Fibroblast of lung (primary cell): ENCODE measurements around the gene C1orf52. TPM values are rescaled to one million over a fixed set of nuclear protein-coding genes. Genes with fewer than 3 reads are reported as not detected.

Source experiments
- DNase-seq, 2 donors: peaks; one replicate each; pipeline versions ENCODE4 v3.0.0 to v3.0.0-alpha.2; 2010; ENCODE audit warnings: low read depth in 2 of 2
- H2AFZ ChIP-seq: 2 replicates; pipeline ENCODE4 v1.5.1; 2012; ENCODE audit warnings: low read length, control low read depth, inconsistent platforms
- H3K27ac ChIP-seq: 2 replicates; pipeline ENCODE4 v1.5.1; 2011; ENCODE audit warnings: low read length, control low read depth; ENCODE audit not compliant: insufficient read depth
- H3K27me3 ChIP-seq: 2 replicates; pipeline ENCODE4 v1.5.1; 2011; ENCODE audit warnings: mild to moderate bottlenecking, low read length; ENCODE audit not compliant: control insufficient read depth, insufficient read depth
- H3K36me3 ChIP-seq: 2 replicates; pipeline ENCODE4 v1.5.1; 2011; ENCODE audit warnings: low read length; ENCODE audit not compliant: control insufficient read depth, insufficient read depth
- H3K4me1 ChIP-seq: 2 replicates; pipeline ENCODE4 v1.5.1; 2011; ENCODE audit warnings: low read length; ENCODE audit not compliant: control insufficient read depth, insufficient read depth; ENCODE audit errors: extremely low read depth
- H3K4me2 ChIP-seq: 2 replicates; pipeline ENCODE4 v1.5.1; 2011; ENCODE audit warnings: low read length, control low read depth; ENCODE audit not compliant: insufficient read depth; ENCODE audit errors: extremely low read depth
- H3K4me3 ChIP-seq, 4 experiments: fragments of 200-600 bp in 1 of 4; sonication (generic) in 1 of 4; replicated peaks in 1 of 4; 2 replicates each; pipeline ENCODE4 v1.5.1; 2011 to 2016; ENCODE audit warnings: low read length in 4 of 4, low read depth in 3 of 4, mild to moderate bottlenecking in 3 of 4, control low read depth in 2 of 4, inconsistent platforms in 1 of 4, mixed read lengths in 1 of 4; ENCODE audit not compliant: insufficient read depth in 1 of 4; ENCODE audit errors: control extremely low read depth in 1 of 4
- H3K79me2 ChIP-seq: 2 replicates; pipeline ENCODE4 v1.5.1; 2012; ENCODE audit warnings: mild to moderate bottlenecking, low read length, inconsistent platforms; ENCODE audit not compliant: control insufficient read depth, insufficient read depth
- H3K9ac ChIP-seq: 2 replicates; pipeline ENCODE4 v1.5.1; 2011; ENCODE audit warnings: mild to moderate bottlenecking, low read length, control low read depth; ENCODE audit not compliant: insufficient read depth
- H3K9me3 ChIP-seq: 2 replicates; pipeline ENCODE4 v1.5.1; 2012; ENCODE audit warnings: low read depth, low read length; ENCODE audit not compliant: control insufficient read depth, insufficient read depth
- H4K20me1 ChIP-seq: 2 replicates; pipeline ENCODE4 v1.5.1; 2011; ENCODE audit warnings: low read length; ENCODE audit not compliant: control insufficient read depth, insufficient read depth; ENCODE audit errors: extremely low read depth
- CTCF ChIP-seq, 2 donors: IDR thresholded peaks in 1 of 2; conservative IDR thresholded peaks in 1 of 2; 1 replicate in 1 of 2; 2 replicates in 1 of 2; pipeline ENCODE4 v1.5.1; 2011 to 2012; ENCODE audit warnings: low read length in 2 of 2, control low read depth in 1 of 2, inconsistent platforms in 1 of 2, low read depth in 1 of 2, mild to moderate bottlenecking in 1 of 2
- EZH2 ChIP-seq: IDR thresholded peaks from 2 replicates; pipeline ENCODE4 v1.5.1; 2012; ENCODE audit warnings: low read length, control low read depth, mild to moderate bottlenecking; ENCODE audit errors: missing control alignments
- polyA plus RNA-seq, 2 donors: library from polyadenylated mRNA; depleted of rRNA in 1 of 2; stranded (reverse) in 1 of 2; unstranded in 1 of 2; fragments of >200 nt; gene quantifications; 2 replicates each; pipeline ENCODE4 v1.2.1, GENCODE V29; 2011 to 2012; ENCODE audit warnings: missing spikeins in 1 of 2
- total RNA-seq: library from RNA; depleted of rRNA; stranded (reverse); fragments of >200 nt; gene quantifications from 2 replicates; pipeline ENCODE4 v1.2.1, GENCODE V29; 2014

The C1orf52 gene
- total and polyA plus RNA-seq, 2 donors (not counting 1 experiment from before 2014, with no cell fraction given): 11.4 to 24.7 TPM

- H3K79me2 ChIP-seq: no peaks in the 10 kb centered on the region
- H3K27ac ChIP-seq: no peak overlapping the region
- H4K20me1 ChIP-seq: no peaks in the 10 kb centered on the region
- H3K4me1 ChIP-seq: no peaks in the 10 kb centered on the region
- DNase-seq: no peak
- H3K9ac ChIP-seq: no peak overlapping the region
- TF ChIP-seq CTCF (conservative IDR thresholded peaks at IDR 0.05 in 1 of 2, IDR thresholded peaks at IDR 0.05 in 1 of 2; ENCODE audit: low read depth in 1 of 2, low read length in 2 of 2): no peak
- TF ChIP-seq EZH2: no peak
- no peak overlapping the region for H2AFZ ChIP-seq
- no peaks in the 10 kb centered on the region for H3K9me3 ChIP-seq
- H3K36me3 ChIP-seq: no peaks in the 10 kb centered on the region
- H3K27me3 ChIP-seq: no peaks in the 10 kb centered on the region
- no peak overlapping the region for H3K4me2 ChIP-seq
- H3K4me3 ChIP-seq: no peak overlapping the region
Observed at GRCh38 chr1:85228972-85229371, 30.5 kb downstream of the C1orf52 start.

- TF ChIP-seq CTCF (conservative IDR thresholded peaks at IDR 0.05 in 1 of 2, IDR thresholded peaks at IDR 0.05 in 1 of 2; ENCODE audit: low read depth in 1 of 2, low read length in 2 of 2): no peak
- TF ChIP-seq EZH2: no peak
- H2AFZ ChIP-seq: no peak overlapping the region
- H3K9me3 ChIP-seq: no peaks in the 10 kb centered on the region
- no peak overlapping the region for H3K9ac ChIP-seq
- no peaks in the 10 kb centered on the region for H3K4me1 ChIP-seq
- no peak overlapping the region for H3K4me2 ChIP-seq
- H3K36me3 ChIP-seq: no peaks in the 10 kb centered on the region
- H3K79me2 ChIP-seq: no peaks in the 10 kb centered on the region
- H3K27me3 ChIP-seq: no peaks in the 10 kb centered on the region
- H3K27ac ChIP-seq: no peak overlapping the region
- no peak overlapping the region for H3K4me3 ChIP-seq
- no peaks in the 10 kb centered on the region for H4K20me1 ChIP-seq
- peak in 1 of 2 donors; percentile 50 for DNase-seq
Observed at GRCh38 chr1:85225624-85226380, 33.7 kb downstream of the C1orf52 start.

GRCh38 chr1:85224734-85225623 is 34.5 kb downstream of the C1orf52 start:
- TF ChIP-seq EZH2 (no peak), CTCF (conservative IDR thresholded peaks at IDR 0.05 in 1 of 2, IDR thresholded peaks at IDR 0.05 in 1 of 2; ENCODE audit: low read depth in 1 of 2, low read length in 2 of 2) (no peak)
- no peak overlapping the region for H3K27ac ChIP-seq
- no peaks in the 10 kb centered on the region for H3K36me3 ChIP-seq
- no peaks in the 10 kb centered on the region for H3K9me3 ChIP-seq
- H3K79me2 ChIP-seq: no peaks in the 10 kb centered on the region
- H4K20me1 ChIP-seq: no peaks in the 10 kb centered on the region
- no peaks in the 10 kb centered on the region for H3K4me1 ChIP-seq
- DNase-seq: peak in 1 of 2 donors; percentile 54
- no peak overlapping the region for H3K9ac ChIP-seq
- H3K4me2 ChIP-seq: no peak overlapping the region
- H3K27me3 ChIP-seq: no peaks in the 10 kb centered on the region
- no peak overlapping the region for H2AFZ ChIP-seq
- no peak overlapping the region for H3K4me3 ChIP-seq
